IPS DF 4.7 (cell line): ENCODE results near the gene OSER1.

ENCODE experiments used
- DNase-seq: peaks from one replicate; pipeline ENCODE4 v3.0.0-alpha.2; 2013; ENCODE audit warnings: low spot score; ENCODE audit errors: extremely low read depth

OSER1 gene

GRCh38 chr20:44228465-44229258 lies 18.1 kb upstream of the OSER1 start:
- no peak for DNase-seq

- no peak for DNase-seq
Measured at GRCh38 chr20:44224637-44225036, 14.1 kb upstream of the OSER1 start.

- no peak for DNase-seq
Measured at GRCh38 chr20:44223721-44224120, 13.2 kb upstream of the OSER1 start.

- no peak for DNase-seq
Measured at GRCh38 chr20:44222633-44223368, 12.2 kb upstream of the OSER1 start.

GRCh38 chr20:44222027-44222426 lies 11.5 kb upstream of the OSER1 start:
- no peak for DNase-seq

GRCh38 chr20:44221368-44221954 lies 10.9 kb upstream of the OSER1 start:
- DNase-seq: no peak

- DNase-seq: no peak
Measured at GRCh38 chr20:44219791-44220190, 9.2 kb upstream of the OSER1 start.

GRCh38 chr20:44219170-44219730 lies 8.7 kb upstream of the OSER1 start:
- no peak for DNase-seq

- DNase-seq: no peak
Measured at GRCh38 chr20:44218446-44218845, 7.9 kb upstream of the OSER1 start.

- DNase-seq: peak; percentile 53
Measured at GRCh38 chr20:44217342-44218092, 6.9 kb upstream of the OSER1 start.

- DNase-seq: no peak
Measured at GRCh38 chr20:44215125-44215524, 4.6 kb upstream of the OSER1 start.

- DNase-seq: no peak
Measured at GRCh38 chr20:44212792-44213191, 2.2 kb upstream of the OSER1 start.

- DNase-seq: no peak
Measured at GRCh38 chr20:44211177-44212039, 837 bp upstream of the OSER1 start.

- DNase-seq: no peak
Measured at GRCh38 chr20:44209686-44210405, 725 bp downstream of the OSER1 start.

- no peak for DNase-seq
Measured at GRCh38 chr20:44208770-44209169, 1.8 kb downstream of the OSER1 start.

- DNase-seq: no peak
Measured at GRCh38 chr20:44208165-44208564, 2.4 kb downstream of the OSER1 start.

- DNase-seq: no peak
Measured at GRCh38 chr20:44207126-44207723, 3.3 kb downstream of the OSER1 start.

- DNase-seq: no peak
Measured at GRCh38 chr20:44206132-44206531, 4.4 kb downstream of the OSER1 start.

- no peak for DNase-seq
Measured at GRCh38 chr20:44204832-44205215, 5.7 kb downstream of the OSER1 start.
